PC-9 (cell line): ENCODE measurements around the gene HDC. TPM values are rescaled to one million over a fixed set of nuclear protein-coding genes. Genes with fewer than 3 reads are reported as not detected.
A peak's percentile ranks its signal among the peaks of the same experiment; 100 is the strongest.

ENCODE experiments used
- BruUV-seq: library from RNA; stranded (reverse); fragments of 400-500 nt; replicated peaks from 2 replicates; lab custom pipeline; 2021; lab: Mats Ljungman, UMichigan
- CTCF ChIA-PET: fragments of 300-600 bp; sonication (Branson Sonifier 250); formaldehyde crosslinking; loops from one replicate; lab custom pipeline; 2022; ENCODE audit warnings: antibody characterized with exemption; lab: Charles Lee
- POLR2A ChIA-PET: fragments of 300-600 bp; sonication (Branson Sonifier 250); formaldehyde crosslinking; loops from one replicate; lab custom pipeline; 2022; ENCODE audit warnings: antibody characterized with exemption; ENCODE audit not compliant: unreplicated experiment; lab: Charles Lee
- DNase-seq, 2 experiments: peaks; one replicate each; pipeline versions ENCODE4 v3.0.0 to v3.0.0-alpha.2; 2015 to 2022; ENCODE audit warnings: mixed read lengths in 1 of 2
- H2AFZ ChIP-seq: fragments of 200-600 bp; sonication (generic); 2 replicates; pipeline ENCODE4 v1.8.1; 2017; ENCODE audit warnings: antibody characterized with exemption
- H3F3A ChIP-seq: fragments of 200-600 bp; sonication (generic); 2 replicates; pipeline ENCODE4 v1.8.1; 2017; ENCODE audit warnings: antibody characterized with exemption, mild to moderate bottlenecking, low read depth; ENCODE audit not compliant: insufficient read depth
- H3K27ac ChIP-seq: fragments of 200-600 bp; sonication (generic); 2 replicates; pipeline ENCODE4 v1.6.1; 2016; ENCODE audit warnings: mixed run types
- H3K27me3 ChIP-seq: fragments of 200-600 bp; sonication (generic); 2 replicates; pipeline ENCODE4 v1.6.1; 2016; ENCODE audit warnings: low read depth, mixed run types; ENCODE audit not compliant: insufficient read depth
- H3K36me3 ChIP-seq: fragments of 200-600 bp; sonication (generic); 2 replicates; pipeline ENCODE4 v1.6.1; 2016; ENCODE audit warnings: low read depth, mixed run types
- H3K4me1 ChIP-seq: fragments of 200-600 bp; sonication (generic); replicated peaks from 2 replicates; pipeline ENCODE4 v1.6.1; 2016; ENCODE audit warnings: mixed run types; ENCODE audit not compliant: insufficient read depth
- H3K4me2 ChIP-seq: fragments of 200-600 bp; sonication (generic); 2 replicates; pipeline ENCODE4 v1.6.1; 2017; ENCODE audit warnings: mixed run types
- H3K4me3 ChIP-seq: fragments of 200-600 bp; sonication (generic); 2 replicates; pipeline ENCODE4 v1.6.1; 2016; ENCODE audit warnings: mixed run types
- H3K79me2 ChIP-seq: fragments of 200-600 bp; sonication (generic); 2 replicates; pipeline ENCODE4 v1.6.1; 2017; ENCODE audit warnings: low read depth, mixed run types
- H3K9me2 ChIP-seq: fragments of 200-600 bp; sonication (generic); 2 replicates; pipeline ENCODE4 v1.8.1; 2017; ENCODE audit warnings: mild to moderate bottlenecking; ENCODE audit not compliant: insufficient read depth
- H3K9me3 ChIP-seq: fragments of 200-600 bp; sonication (generic); 2 replicates; pipeline ENCODE4 v1.8.1; 2016; ENCODE audit warnings: low read depth; ENCODE audit not compliant: insufficient read depth
- H4K20me1 ChIP-seq: fragments of 200-600 bp; sonication (generic); 2 replicates; pipeline ENCODE4 v1.8.1; 2017; ENCODE audit not compliant: insufficient read depth
- CTCF ChIP-seq: fragments of 200-600 bp; sonication (generic); conservative IDR thresholded peaks from 2 replicates; pipeline ENCODE4 v1.6.1; 2017; ENCODE audit warnings: mixed run types, antibody characterized with exemption, mild to moderate bottlenecking, moderate library complexity
- EZH2 ChIP-seq: fragments of 200-600 bp; sonication (generic); IDR thresholded peaks from 2 replicates; pipeline ENCODE4 v1.8.0; 2017; ENCODE audit warnings: antibody characterized with exemption, low read depth
- intact Hi-C: fragments of 100-400 bp; cut with micrococcal nuclease; formaldehyde crosslinking; loops from one replicate; pipeline ENCODE4 v1.10.0; 2022; ENCODE audit not compliant: unreplicated experiment
- total RNA-seq: library from RNA; stranded (reverse); gene quantifications from 2 replicates; pipeline ENCODE4 v1.2.3, GENCODE V29; 2021

Gene HDC
- total RNA-seq, 1 experiment from 2014 or later, result not detected

- Histone ChIP-seq H3K27ac (no peak overlapping the region), H2AFZ (no peak overlapping the region), H3K4me3 (no peak overlapping the region), H3K4me2 (no peak overlapping the region), H3K79me2 (no peaks in the 10 kb centered on the region), H4K20me1 (no peaks in the 10 kb centered on the region), H3K36me3 (no peaks in the 10 kb centered on the region), H3F3A (peaks cover 6% of the 10 kb centered on the region; the same call in 1 of the 2 replicates), H3K27me3 (no peaks in the 10 kb centered on the region), H3K9me3 (no peaks in the 10 kb centered on the region), H3K9me2 (no peaks in the 10 kb centered on the region), H3K4me1 (peaks cover 32% of the 10 kb centered on the region)
- no peak for DNase-seq
- ChIA-PET POLR2A (no interaction called here), CTCF (interaction anchor here (0.6 kb wide), 1 partner anchor 63 kb away, joined by 3 read pairs; no protein-coding TSS in a partner anchor)
- TF ChIP-seq EZH2 (no peak), CTCF (no peak)
- BruUV-seq, result no TSS peak
- intact Hi-C loops, result loop anchor here (5.0 kb wide), 1 partner anchor 112 kb away; no protein-coding TSS in a partner anchor
Observed at GRCh38 chr15:50259276-50259675, 6.2 kb downstream of the HDC start.

GRCh38 chr15:50257924-50258323, 7.6 kb downstream of the HDC start:
- Histone ChIP-seq H3K9me3 (no peaks in the 10 kb centered on the region), H3K36me3 (no peaks in the 10 kb centered on the region), H3K79me2 (no peaks in the 10 kb centered on the region), H3K27me3 (no peaks in the 10 kb centered on the region), H3K4me2 (peak overlapping the region; percentile 53), H4K20me1 (no peaks in the 10 kb centered on the region), H2AFZ (no peak overlapping the region), H3K9me2 (no peaks in the 10 kb centered on the region), H3F3A (peaks cover 6% of the 10 kb centered on the region; the same call in 1 of the 2 replicates), H3K4me3 (no peak overlapping the region), H3K27ac (no peak overlapping the region), H3K4me1 (peaks cover 32% of the 10 kb centered on the region)
- BruUV-seq, result no TSS peak
- peak in 1 of 2 experiments; percentile 86 for DNase-seq
- intact Hi-C loops, result loop anchor here (5.0 kb wide), 1 partner anchor 111 kb away; no protein-coding TSS in a partner anchor
- TF ChIP-seq EZH2 (no peak), CTCF (no peak)
- CTCF ChIA-PET, result interaction anchor here (0.5 to 1.1 kb wide), 4 partner anchors 29 to 1010 kb away, joined by 3 to 12 read pairs (median 4); no protein-coding TSS in a partner anchor
- POLR2A ChIA-PET, result interaction anchor here (1.1 kb wide), 1 partner anchor 9 kb away, joined by 3 read pairs; no protein-coding TSS in a partner anchor

- Histone ChIP-seq H3F3A (peaks cover 6% of the 10 kb centered on the region; the same call in 1 of the 2 replicates), H3K27ac (no peak overlapping the region), H4K20me1 (no peaks in the 10 kb centered on the region), H3K4me1 (peaks cover 32% of the 10 kb centered on the region), H3K9me3 (no peaks in the 10 kb centered on the region), H3K79me2 (no peaks in the 10 kb centered on the region), H3K9me2 (no peaks in the 10 kb centered on the region), H3K36me3 (no peaks in the 10 kb centered on the region), H3K4me3 (no peak overlapping the region), H3K27me3 (no peaks in the 10 kb centered on the region), H2AFZ (no peak overlapping the region), H3K4me2 (peak overlapping the region; percentile 40; the same call in 1 of the 2 replicates)
- no TSS peak for BruUV-seq
- ChIA-PET CTCF (interaction anchor here (0.6 to 1.1 kb wide), 3 partner anchors 16 to 112 kb away, joined by 3 read pairs; no protein-coding TSS in a partner anchor), POLR2A (interaction anchor here (1.1 kb wide), 1 partner anchor 8 kb away, joined by 3 read pairs; no protein-coding TSS in a partner anchor)
- intact Hi-C loops, result loop anchor here (5.0 kb wide), 1 partner anchor 110 kb away; no protein-coding TSS in a partner anchor
- TF ChIP-seq EZH2 (no peak), CTCF (no peak)
- DNase-seq, result no peak
Observed at GRCh38 chr15:50257332-50257731, 8.2 kb downstream of the HDC start.
